Measurements from ENCODE around the gene MRPL41. TPM values are rescaled to one million over a fixed set of nuclear protein-coding genes. Genes with fewer than 3 reads are reported as not detected.
"Not testable (repeated sequence)": the region's sequence is repeated elsewhere in the genome, so short reads cannot be mapped to it uniquely, and the experiment has no call there.

MRPL41 gene
- total RNA-seq, 1 donor from 2014 or later = 44.6 TPM

- Histone ChIP-seq H3K4me3 (no peak overlapping the region), H3K27ac (no peak overlapping the region), H3K36me3 (no peaks in the 10 kb centered on the region), H3K9me3 (no peaks in the 10 kb centered on the region), H3K4me1 (no peaks in the 10 kb centered on the region), H3K27me3 (ENCODE audit: low read depth) (no peaks in the 10 kb centered on the region)
- TF ChIP-seq CTCF (IDR thresholded peaks at IDR 0.05) = no peak
- intact Hi-C loops (cut with DNase I) = no loop called here
- DNase-seq (no peak), ATAC-seq (peak in 1 of 2 donors; percentile 21)
Measured at GRCh38 chr9:137506702-137507171, 44.9 kb upstream of the MRPL41 start.

- no peaks in the 10 kb centered on the region for H3K4me1 ChIP-seq
- intact Hi-C loops (cut with DNase I) = no loop called here
- no peak overlapping the region for H3K4me3 ChIP-seq
- H3K27me3 ChIP-seq (ENCODE audit: low read depth) = no peaks in the 10 kb centered on the region
- no peaks in the 10 kb centered on the region for H3K36me3 ChIP-seq
- no peak for ATAC-seq
- H3K27ac ChIP-seq = no peak overlapping the region
- no peak for TF ChIP-seq CTCF (IDR thresholded peaks at IDR 0.05)
- H3K9me3 ChIP-seq = no peaks in the 10 kb centered on the region
- no peak for DNase-seq
Measured at GRCh38 chr9:137509198-137509597, 42.5 kb upstream of the MRPL41 start.

GRCh38 chr9:137511126-137511525 lies 40.6 kb upstream of the MRPL41 start:
- H3K4me3 ChIP-seq; H3K4me1 ChIP-seq; DNase-seq; H3K27me3 ChIP-seq (ENCODE audit: low read depth); H3K36me3 ChIP-seq; H3K27ac ChIP-seq; intact Hi-C loops (cut with DNase I); H3K9me3 ChIP-seq; ATAC-seq: not testable (repeated sequence)

GRCh38 chr9:137511758-137512463 lies 39.8 kb upstream of the MRPL41 start:
- TF ChIP-seq CTCF (IDR thresholded peaks at IDR 0.05) = no peak

GRCh38 chr9:137513136-137513535 lies 38.5 kb upstream of the MRPL41 start:
- H3K4me1 ChIP-seq; H3K27ac ChIP-seq; ATAC-seq; H3K27me3 ChIP-seq (ENCODE audit: low read depth); H3K4me3 ChIP-seq; H3K36me3 ChIP-seq; DNase-seq; H3K9me3 ChIP-seq; intact Hi-C loops (cut with DNase I): not testable (repeated sequence)

More at GRCh38 chr9:137511758-137512463, 39.8 kb upstream of the MRPL41 start:
- Histone ChIP-seq H3K4me1 (no peaks in the 10 kb centered on the region), H3K27ac (no peak overlapping the region), H3K36me3 (no peaks in the 10 kb centered on the region), H3K4me3 (no peak overlapping the region), H3K27me3 (ENCODE audit: low read depth) (no peaks in the 10 kb centered on the region), H3K9me3 (no peaks in the 10 kb centered on the region)
- ATAC-seq = no peak
- DNase-seq = no peak
- intact Hi-C loops (cut with DNase I) = no loop called here

GRCh38 chr9:137513801-137514570 lies 37.7 kb upstream of the MRPL41 start:
- H3K4me3 ChIP-seq; H3K4me1 ChIP-seq; H3K36me3 ChIP-seq; DNase-seq; H3K9me3 ChIP-seq; H3K27me3 ChIP-seq (ENCODE audit: low read depth); H3K27ac ChIP-seq; ATAC-seq; intact Hi-C loops (cut with DNase I): not testable (repeated sequence)

Data from lower lobe of right lung (tissue), 2 donors.